ENCODE measurements around the gene LRSAM1.

The LRSAM1 gene

DNA sequence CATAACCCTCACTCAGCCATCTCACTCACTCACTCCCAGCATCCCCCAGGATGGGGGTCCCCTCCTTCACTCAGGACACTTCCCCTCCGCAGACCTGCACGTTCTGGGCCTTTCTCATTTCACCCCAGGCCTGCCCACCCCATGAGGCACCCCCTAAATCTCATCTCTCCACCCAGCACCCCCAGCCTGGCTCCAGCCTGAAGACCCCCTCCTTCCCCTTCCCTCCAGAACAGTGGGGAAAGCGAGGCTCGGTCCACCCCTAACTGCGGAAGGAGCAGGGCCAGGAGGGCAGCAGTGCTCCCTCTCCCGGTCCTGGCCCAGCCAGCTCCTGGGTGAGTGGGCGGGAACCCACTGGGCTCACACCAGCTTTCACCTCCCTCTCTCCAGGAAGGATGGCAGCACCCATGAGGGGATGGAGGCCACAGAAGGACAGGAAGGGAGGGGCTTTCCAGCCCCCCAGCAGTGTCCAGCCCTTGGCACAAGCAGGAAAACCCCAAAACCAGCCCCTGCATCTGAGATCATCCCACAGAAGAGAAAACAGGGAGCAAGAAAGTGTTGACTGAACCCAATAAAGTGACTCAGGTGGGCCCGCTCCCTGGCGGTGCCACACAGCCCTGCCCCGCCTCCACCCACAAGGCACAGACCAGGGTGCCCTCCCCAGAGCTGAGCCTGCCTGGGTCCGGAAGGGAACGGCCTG is 55.0 kb downstream of the LRSAM1 start:
- H3K4me3 ChIP-seq (ENCODE audit: low read depth, low read length): no peak overlapping the region
- no peak for DNase-seq (ENCODE audit: low read depth)
- TF ChIP-seq, protein P1, sequence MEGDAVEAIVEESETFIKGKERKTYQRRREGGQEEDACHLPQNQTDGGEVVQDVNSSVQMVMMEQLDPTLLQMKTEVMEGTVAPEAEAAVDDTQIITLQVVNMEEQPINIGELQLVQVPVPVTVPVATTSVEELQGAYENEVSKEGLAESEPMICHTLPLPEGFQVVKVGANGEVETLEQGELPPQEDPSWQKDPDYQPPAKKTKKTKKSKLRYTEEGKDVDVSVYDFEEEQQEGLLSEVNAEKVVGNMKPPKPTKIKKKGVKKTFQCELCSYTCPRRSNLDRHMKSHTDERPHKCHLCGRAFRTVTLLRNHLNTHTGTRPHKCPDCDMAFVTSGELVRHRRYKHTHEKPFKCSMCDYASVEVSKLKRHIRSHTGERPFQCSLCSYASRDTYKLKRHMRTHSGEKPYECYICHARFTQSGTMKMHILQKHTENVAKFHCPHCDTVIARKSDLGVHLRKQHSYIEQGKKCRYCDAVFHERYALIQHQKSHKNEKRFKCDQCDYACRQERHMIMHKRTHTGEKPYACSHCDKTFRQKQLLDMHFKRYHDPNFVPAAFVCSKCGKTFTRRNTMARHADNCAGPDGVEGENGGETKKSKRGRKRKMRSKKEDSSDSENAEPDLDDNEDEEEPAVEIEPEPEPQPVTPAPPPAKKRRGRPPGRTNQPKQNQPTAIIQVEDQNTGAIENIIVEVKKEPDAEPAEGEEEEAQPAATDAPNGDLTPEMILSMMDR (IDR thresholded peaks at IDR 0.05; ENCODE audit: insufficient read depth, low read depth, low read length, missing control alignments): no peak

DNA sequence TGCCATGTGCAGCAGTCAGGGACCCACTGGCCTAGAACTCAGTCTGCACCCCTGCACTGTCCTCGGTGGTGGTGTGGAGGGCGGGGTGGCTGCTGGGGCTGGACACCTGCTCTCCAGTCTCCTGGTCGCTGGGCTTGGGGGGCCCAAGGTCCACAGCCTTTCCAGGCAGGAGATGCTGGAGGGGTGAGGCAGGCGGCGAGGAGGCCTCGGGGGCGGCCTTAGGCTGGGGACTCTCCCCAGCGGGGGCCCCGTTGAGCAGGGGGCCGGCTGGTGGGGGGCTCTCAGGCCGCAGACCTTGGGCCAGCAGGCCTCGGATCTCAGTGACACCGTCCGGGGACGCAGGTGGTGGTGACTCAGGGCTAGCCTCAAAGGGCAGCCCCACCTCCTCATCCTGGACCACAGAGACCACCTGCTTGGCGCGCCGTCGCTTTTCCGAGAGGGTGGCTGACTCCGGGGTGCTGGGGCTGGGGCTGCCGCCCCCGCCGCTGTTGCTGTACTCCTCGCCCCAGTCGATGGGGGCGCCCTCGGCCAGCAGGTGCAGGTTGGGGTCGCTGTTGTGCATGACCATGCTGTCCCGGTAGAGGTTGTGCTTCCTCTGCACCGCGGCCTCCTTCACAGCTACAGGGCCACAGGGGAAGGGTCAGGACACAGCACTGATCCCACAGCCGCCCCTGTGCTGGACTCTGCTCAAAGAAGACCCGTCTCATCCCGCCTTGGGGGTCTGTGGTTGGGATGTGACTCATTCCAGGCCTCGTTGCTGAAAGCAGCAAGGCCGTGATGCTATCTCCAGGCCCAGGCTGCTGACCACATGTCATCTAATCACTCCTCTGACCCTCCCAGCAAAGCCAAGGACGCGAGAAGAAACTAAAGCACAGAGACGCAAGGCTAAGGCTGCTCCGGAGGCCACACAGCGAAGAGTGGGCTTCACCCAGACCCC is 55.8 kb downstream of the LRSAM1 start:
- no peak overlapping the region for H3K4me3 ChIP-seq (ENCODE audit: low read depth, low read length)
- DNase-seq (ENCODE audit: low read depth): no peak
- TF ChIP-seq, protein P1 (IDR thresholded peaks at IDR 0.05; ENCODE audit: insufficient read depth, low read depth, low read length, missing control alignments): no peak

DNA sequence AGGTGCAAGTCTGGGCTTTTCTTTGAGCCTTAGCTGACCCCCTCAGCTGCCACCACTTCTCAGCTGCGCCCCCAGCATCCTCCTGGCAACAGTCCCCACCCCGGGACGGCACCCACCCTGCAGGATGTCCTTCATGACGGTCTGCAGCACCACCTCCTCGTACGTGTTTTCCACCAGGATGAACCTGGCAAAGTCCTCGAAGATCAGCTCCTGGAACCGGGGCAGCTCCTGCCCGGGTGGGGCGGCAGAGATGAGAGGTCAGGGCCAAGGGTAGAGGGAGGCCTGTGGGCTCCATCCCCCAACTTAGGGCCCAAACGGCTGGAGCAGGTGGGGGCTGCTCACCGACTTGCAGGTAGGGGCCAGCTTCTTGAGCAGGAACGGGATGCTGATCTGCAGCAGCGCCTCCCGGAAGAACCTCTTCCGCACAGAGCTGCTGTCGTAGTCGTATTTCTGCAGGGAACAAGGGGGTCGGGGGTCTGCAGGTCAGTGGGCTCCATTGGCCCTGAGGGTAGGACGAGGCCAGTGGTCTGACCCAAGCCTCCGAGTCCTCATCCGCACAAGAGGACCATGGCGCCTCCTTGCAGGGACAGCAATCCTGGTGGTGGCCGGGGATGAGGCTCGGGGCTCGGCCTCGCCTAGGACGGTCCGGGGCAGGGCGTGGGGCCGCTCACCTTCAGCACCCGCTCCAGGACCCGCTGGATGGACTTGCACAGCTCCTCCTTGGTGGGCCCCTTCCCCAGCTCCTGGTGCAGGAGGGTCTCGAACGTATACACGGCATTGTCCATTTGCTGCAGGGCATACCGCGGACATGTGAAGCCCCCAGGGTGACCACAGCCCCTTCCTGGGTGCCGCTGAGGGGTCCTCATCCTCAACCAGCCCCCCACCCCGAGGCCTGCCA is 56.7 kb downstream of the LRSAM1 start:
- H3K4me3 ChIP-seq (ENCODE audit: low read depth, low read length): no peak overlapping the region
- TF ChIP-seq, protein P1 (IDR thresholded peaks at IDR 0.05; ENCODE audit: insufficient read depth, low read depth, low read length, missing control alignments): no peak
- DNase-seq (ENCODE audit: low read depth): no peak

DNA sequence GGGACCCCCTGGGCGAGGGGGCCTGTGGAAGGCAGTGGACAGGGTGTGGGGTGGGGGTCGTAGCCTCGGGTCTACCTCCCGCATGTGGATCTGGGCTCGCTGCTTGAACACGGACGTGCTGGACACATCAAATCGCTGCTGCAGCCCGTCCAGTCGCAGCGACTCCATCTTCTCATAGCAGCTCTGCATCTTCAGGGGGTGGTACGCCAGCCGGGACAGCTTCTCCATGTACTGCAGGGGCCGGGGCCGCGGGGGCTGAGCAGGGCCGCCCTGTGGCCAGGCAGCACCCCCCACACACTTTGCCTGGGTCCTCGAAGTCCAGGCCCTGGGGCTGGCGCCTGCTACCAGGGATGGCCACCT is 57.6 kb downstream of the LRSAM1 start:
- DNase-seq (ENCODE audit: low read depth): no peak
- H3K4me3 ChIP-seq (ENCODE audit: low read depth, low read length): no peak overlapping the region
- TF ChIP-seq, protein P1 (IDR thresholded peaks at IDR 0.05; ENCODE audit: insufficient read depth, low read depth, low read length, missing control alignments): no peak

DNA sequence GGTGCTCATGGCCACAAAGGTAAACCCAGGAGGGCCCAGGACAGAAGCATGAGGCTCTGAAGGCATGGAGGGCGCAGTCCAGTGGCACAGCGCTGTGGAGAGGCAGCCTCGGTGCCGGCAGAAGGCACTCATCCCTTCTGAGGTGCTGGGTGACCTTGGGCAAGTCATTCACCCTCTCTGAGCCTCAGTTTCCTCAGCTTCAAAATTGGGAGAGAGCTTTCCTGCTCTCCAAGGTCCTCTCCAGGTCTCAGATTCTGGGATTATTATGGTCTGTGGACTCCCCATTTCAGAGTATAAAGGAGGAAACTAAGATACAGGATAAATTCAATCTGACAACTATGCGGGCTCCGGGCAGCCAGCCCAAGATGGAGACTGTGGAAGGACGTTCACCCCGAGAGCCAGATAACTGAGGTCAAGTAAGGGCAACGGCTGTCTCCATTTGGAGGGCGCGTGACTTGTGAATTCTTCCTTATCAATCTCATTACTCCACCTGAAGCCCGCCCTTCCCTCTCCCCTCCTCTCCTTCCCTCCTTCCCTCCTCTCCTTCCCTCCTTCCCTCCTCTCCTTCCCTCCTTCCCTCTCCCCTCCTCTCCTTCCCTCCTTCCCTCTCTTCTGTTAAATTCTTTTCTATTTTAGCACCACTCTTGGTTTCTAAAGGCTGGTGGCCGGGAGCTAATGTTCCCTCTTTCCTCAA is 58.1 kb downstream of the LRSAM1 start:
- DNase-seq (ENCODE audit: low read depth): no peak
- TF ChIP-seq, protein P1 (IDR thresholded peaks at IDR 0.05; ENCODE audit: insufficient read depth, low read depth, low read length, missing control alignments): no peak
- no peak overlapping the region for H3K4me3 ChIP-seq (ENCODE audit: low read depth, low read length)

DNA sequence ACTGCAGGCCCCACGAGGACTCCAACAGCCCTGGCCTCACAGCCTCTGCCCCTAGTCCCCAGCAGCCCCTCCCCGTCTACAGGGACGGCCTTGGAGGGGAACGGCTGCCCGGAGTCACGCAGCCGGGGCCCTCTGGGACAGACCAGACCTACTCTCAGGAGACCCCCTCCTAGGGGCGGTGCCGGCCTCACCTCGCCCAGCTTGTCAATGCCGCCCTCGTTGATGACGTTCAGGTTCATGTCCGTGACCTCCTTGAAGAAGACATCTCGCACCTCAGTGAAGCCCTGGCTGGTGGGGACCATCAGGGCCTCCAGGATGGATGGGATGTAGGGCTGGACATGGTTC is 58.6 kb downstream of the LRSAM1 start:
- DNase-seq (ENCODE audit: low read depth): no peak
- TF ChIP-seq, protein P1 (IDR thresholded peaks at IDR 0.05; ENCODE audit: insufficient read depth, low read depth, low read length, missing control alignments): no peak
- no peak overlapping the region for H3K4me3 ChIP-seq (ENCODE audit: low read depth, low read length)

Measured in GM12865 (cell line).